DMS153 treated with DMSO at 0.1 percent for 48 hours (cell line): ENCODE results near the gene PIAS1.
"Not testable (repeated sequence)": the region's sequence is repeated elsewhere in the genome, so short reads cannot be mapped to it uniquely, and the experiment has no call there.

ENCODE experiments used
- DNase-seq: peaks from one replicate; lab custom pipeline; 2025; ENCODE audit not compliant: unreplicated experiment; lab: John Stamatoyannopoulos, UW

PIAS1 gene

DNA sequence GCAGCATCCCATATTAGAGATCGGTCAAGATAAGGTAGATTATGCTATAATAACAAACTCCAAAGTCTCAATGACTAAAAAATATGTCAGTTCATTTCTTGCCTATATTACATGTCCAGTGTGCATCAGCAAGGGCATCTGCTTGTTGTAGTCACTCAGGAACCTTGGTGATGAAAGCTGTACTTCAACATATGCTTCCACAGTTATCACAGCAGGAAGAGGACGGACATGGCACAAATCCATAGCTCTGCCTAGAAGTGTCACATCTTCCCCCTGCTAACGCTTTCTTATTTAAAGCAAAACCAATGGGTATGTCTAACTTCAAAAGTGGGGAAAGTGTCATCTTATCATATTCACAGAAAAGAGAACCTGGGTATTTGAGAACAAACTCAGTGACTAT, 20.0 kb upstream of the PIAS1 start:
- no peak for DNase-seq

DNA sequence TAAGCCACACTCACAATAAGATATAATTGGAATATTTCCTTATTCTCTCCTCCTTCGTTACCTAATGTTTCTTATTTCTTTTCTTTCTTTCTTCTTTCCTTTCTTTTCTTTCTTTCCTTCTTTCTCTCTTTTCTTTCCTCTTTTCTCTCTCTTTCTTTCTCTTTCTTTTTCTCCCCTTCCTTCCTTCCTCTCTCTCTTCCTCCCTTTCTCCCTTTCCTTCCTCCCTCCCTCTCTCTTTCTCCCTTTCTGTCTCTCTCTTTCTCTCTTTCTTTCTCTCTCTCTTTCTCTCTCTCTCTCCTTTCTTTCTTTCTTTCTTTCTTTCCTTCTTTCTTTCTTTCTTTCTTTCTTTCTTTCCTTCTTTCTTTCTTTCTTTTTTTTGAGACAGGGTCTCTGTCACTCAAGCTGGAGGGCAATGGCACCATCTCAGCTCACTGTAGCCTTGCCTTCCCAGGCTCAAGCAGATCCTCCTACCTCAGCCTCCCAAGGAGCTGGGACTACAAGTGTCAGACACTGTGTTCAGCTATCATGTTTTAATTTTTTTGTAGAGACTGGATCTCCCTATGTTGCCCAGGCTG, 19.3 kb upstream of the PIAS1 start:
- DNase-seq: no peak

DNA sequence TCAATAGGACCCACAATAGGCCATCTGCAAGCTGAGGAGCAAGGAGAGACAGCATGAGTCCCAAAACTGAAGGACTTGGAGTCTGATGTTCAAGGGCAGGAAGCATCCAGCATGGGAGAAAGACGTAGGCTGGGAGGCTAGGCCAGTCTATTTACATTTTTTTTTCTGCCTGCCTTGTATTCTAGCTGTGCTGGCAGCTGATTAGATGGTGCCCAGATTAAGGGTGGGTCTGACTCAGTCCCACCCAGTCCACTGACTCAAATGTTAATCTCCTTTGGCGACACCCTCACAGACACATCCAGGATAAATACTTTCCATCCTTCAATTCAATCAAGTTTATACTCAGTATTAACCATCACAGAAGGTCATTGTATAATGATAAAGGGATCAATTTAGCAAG, 15.9 kb upstream of the PIAS1 start:
- no peak for DNase-seq

DNA sequence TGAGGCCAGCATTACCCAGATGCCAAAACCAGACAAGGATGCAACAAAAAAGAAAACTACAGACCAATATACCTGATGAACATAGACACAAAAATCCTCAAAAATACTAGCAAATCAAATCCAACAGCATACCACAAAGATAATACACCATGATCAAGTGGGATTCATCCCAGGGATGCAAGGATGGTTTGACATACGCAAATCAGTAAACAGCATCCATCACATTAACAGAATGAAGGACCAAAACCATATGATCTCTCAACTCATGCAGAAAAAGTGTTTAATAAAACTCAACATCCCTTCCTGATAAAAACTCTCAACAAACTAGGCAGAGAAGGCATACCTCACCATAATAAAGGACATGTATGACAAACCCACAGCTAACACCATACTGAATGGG, 14.0 kb upstream of the PIAS1 start:
- DNase-seq: no peak

DNA sequence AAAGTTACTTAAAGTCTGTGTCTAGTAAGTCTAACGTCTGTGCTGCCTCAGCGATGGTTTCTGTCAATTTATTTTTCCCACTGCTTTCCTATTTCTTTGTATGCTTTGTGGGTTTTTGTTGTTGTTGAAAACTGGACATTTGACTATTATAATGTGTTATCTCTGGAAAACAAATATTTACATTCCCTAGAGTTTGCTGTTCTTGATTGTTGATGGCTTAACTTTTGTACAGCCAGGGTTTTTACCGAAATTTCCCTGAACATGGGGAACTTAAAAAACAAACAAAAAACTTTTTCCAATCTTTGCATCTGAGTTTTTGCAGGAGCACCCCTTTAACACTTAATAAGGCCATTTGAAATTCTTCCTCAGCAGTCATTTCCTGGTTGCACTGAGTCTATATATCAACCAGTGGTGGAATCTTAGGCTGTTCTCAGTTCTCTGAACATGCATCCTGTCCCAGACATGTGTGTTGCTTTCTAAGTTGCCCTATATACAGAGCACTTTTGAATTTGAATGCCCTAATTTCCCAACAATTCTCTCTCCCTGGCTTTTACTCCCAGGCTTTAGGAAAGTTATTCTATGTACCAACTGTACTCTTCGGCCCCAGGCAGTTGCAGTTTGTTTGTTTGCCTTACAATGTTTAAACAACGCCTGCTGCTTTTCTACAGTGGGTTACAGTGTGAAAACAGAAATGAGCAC, 11.8 kb upstream of the PIAS1 start:
- no peak for DNase-seq

DNA sequence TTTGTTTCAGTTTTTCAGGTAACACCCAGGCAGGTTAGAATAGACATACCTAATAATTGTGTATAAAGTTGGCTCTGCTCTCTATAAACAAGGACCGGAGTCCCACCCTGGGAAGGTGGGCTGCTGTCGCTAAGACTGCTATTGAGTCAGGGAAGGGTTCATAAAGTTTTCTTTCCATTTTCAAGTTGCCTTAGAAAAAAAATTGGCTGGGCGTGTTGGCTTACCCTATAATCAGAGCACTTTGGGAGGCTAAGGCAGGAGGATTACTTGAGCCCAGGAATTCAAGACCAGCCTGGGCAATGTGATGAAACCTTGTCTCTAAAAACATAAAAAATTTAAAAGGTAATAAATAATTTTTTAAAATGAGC, 11.3 kb upstream of the PIAS1 start:
- no peak for DNase-seq

DNA sequence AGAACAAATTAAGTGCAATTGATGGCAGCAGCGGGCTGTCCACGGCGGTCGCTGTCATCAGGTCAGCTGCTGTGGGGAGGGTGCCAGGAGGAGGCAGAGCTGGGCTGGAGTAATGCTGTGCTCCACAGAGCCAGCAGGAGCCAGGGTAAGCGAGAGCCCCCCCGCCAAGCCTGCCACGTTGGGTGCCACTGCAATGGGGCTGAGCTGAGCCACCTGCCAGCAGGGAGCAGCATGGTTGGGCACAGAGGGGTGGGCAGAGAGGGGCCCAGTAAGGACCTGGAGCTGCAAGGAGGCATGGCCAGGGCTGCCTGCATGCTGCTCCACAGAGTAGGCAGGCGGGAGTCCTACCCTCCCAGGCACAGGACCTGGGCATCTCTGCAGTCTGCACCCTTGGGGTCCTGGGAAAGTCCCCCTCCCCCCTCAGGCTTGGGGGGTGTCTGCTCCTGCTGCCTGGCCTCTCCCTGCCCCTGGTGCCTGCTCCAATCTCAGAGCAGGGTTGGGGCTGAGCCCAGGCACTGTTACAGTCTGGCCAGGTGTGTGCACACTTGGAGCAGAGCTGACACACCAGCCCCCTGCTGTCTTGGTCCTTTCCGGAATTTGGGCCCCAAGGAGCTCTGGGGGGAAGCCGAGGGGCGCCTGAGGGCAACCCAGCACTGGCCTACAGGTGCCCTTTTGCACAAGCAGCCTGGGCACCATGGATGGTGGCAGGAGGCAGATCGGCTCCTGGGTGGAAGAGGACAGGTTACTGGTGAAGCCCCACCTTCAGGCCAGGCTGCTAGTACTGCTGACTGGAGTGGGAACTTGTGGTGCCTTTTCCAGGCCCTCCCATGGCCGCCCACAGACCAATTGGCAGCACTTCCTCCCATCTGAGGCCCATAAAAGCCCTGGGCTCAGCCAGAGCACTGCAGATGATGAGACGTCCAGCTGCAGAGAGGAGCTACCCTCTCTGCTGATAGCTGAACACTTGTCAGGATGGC, 8.5 kb upstream of the PIAS1 start:
- no peak for DNase-seq

DNA sequence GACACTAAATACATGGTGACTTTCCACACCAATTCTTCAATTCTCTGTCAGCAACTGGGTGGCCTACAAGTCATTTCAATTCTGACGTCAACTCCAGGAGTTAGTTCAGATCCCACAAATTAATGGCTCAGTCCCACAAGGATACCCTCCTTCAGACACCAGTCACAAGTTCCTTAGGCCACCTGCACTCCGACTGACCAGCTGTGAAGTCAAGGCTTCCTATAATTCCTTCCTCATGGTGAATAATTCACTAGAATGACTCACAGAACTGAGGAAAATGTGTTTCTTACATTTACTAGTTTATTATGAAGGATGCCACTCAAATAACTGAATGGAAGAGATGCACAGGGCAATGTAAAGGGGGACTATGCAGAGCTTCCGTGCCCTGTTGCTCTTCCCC, 6.3 kb upstream of the PIAS1 start:
- no peak for DNase-seq

DNA sequence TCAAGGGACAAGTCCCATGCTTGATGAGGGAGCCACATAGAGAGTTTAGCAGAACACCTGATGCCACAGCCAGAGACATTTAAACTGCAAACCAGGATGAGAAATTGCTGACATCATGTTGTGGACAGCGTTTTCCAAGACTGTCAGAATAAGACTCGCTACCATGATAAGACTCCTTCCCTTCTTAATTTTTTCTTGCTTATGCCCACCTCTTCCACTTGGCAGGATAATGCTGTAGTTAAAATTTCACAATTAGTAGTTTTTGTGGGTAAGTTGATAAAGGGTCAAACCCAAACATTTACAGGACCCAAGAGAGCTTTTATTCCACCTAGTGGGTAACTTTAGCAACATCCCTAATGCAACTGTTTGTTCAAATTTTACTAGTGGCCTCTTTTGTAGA, 3.0 kb upstream of the PIAS1 start:
- no peak for DNase-seq

DNA sequence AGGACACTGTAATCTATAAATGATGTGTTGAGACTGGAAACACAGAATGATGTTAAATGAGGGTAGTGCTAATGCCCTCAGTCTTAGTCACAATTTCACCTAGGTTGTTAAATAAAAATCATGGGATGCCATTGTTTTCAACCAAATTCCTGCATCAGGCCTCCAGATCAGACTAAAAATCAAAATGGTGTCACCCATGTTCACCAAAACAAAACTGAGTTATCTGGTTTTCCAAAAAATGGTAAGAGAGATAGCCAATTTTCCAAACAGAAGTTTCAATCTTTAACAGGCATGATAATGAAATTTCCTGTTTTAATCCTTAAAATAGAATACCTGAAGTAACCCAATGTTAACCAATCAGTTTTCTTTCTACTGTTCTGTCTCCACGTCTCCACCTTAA, 2.2 kb upstream of the PIAS1 start:
- DNase-seq: no peak

DNA sequence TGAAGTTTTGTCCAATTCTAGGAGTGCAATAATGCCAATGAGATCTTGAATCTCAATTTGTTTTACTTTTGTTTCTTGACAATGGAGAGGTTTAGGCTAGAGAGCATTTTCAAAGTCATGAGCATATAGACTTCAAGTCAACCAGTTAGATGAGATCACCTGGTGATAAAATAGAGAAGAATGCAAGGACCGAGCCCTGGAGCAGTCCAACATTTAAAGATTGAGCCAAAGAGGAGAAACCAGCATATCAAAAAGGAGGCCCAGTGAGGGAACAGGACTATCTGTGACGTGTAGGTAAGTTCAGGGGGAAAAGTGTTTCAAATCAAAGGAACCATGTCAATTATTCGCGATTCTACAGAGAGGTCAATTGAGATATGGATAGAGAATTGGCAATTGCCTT, 1.7 kb upstream of the PIAS1 start:
- DNase-seq: no peak

DNA sequence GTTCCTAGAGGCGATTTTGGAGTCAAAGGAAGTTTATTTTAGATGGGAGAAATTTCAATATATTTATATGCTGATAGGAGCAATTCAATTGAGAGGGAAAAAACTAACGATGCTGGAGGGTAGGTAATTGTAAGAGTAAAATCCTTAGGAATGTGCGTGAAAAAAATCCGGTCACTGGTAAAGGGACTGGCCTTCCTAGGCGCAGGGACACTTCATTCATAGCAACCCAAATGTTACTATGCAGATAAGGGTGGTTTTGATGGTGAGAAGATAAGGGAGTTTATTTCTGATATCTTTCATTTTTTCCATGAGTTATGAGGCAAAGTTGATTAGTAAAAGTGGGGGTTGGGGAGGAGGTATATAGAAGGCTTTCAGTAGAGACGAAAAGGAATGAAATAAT, 1.1 kb upstream of the PIAS1 start:
- no peak for DNase-seq

DNA sequence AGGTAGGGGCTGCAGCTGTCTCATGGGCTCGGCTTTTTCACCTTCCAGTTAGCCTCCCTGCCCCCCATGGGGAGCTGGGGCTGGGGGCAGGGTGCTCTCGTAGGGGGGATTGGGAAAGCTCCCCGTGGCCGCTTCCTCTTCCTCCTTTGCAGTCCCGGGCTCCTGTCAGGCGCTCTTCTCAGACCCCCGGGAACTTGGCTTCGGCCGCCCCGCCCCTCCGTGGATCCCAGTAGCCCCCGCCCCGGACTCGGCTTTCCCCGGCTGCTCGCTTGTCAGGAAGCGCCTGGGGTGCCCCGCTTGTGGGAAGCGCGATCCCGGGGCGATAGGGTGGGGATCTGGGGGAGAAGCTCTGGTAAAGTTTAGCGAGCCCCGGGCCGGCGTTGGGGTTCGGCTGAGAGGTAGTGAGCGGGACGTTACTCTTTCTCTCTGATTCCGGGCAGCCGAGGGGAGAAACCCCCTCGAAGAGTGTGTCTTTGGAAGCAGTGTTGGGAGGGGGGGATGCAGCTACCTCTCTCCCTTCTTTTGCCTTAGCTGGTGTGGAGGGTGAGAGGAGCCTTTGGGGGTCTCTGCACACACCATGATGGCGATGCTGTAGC, 611 bp downstream of the PIAS1 start:
- DNase-seq: peak; percentile 2

DNA sequence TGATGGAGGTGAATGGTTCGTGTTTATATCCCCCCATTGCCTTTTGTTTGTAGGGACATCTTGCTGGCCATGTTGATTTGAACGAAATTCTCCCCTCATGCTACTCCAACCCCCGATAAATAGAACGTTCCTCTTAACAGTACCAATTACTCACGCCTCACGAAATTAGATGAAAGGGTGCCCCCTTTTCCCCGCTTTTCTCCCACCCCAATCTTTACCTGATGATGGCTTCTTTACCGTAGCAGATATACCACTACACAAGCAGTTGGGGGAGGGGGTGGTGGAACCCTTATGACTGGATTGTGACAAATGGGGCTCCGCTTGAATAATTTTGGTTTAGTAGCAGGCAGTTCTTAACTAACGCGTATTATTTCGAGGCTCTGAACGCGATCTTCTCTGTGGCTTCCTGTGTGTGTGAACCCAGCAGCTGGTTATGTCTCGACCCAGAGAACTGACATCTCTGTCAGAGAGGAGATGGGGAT, 1.1 kb downstream of the PIAS1 start:
- no peak for DNase-seq

DNA sequence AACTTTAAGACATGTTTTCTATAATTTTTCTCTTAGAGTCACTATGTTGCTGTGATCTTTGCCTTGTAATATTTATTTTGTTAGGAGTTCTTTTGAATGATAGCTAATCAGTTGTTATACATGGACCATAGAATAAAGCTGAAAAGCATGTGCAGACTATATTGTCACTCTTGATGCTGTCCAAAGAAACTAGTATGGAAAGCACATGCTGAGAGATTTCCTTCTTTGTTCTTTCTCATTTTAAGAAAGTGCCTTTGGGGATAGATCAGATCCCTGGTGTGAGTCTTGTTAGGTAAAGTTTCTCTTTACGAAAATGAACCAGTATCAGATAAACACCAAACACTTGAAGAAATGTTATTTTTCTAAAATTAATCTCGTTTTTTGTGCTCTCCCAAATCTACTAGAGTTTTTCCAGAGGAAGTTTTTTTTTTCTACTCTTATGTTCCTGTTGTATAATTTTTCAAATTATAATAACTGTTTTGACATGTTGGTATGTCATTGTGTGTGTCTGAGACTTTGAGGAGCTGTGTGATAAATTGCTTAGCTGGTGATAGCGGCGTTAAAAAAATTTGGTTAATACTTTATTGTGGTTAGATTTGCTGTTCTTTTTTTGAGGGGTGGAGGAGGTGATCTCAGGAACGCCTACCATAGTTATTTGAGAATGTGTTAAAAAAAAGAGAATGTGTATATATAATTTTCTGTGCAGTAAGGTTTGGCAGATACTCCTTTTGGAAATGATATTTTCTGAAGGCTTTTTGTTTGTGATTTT, 2.2 kb downstream of the PIAS1 start:
- DNase-seq: no peak

DNA sequence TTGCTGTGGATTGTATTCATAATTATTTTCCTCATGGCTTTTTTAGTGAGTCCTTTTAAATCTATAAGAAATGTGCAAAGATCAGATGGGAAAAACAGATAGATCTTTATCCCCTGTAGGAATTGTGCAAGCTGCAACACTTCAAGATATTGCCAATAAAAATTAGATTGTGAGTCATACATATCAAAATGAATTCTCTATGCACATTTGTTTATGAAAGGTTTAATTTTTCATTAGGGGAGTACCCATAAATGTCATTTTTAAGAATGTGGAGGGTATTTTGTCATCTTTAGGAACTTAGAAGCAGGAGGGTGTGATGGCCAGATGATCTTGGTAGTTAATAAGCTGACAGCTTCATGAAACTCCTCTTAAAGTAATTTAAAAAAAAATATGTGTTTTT, 2.9 kb downstream of the PIAS1 start:
- no peak for DNase-seq

DNA sequence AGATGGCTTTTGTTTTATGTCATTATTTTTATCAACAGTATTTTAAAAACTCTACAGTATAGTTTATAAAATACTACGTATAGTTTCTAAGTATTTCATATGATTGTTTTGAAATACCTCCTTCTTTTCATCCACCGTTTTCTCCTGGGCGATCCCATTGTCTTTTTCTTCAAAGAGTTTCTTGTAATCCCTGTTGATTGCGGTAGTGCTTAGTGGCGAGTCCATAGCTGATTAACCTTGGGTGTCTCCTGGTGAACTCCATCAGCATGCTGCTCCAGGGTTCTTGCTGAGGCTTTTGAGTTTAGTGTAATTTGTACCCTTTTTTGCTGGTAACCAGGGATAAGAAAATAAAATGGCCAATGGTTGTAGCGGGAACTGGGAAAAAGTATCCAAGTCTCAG, 3.6 kb downstream of the PIAS1 start:
- no peak for DNase-seq

DNA sequence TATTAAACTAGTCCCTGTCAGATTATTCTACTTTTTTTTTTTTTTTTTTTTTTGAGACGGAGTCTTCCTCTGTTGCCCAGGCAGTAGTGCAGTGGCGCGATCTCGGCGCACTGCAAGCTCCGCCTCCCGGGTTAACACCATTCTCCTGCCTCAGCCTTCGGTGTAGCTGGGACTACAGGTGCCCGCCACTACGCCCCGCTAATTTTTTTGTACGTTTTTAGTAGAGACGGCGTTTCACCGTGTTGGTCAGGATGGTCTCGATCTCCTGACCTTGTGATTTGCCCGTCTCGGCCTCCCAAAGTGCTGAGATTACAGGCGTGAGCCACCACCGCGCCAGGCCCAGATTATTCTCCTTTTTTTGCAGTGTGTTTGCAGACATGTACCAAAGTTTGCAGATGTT, 4.9 kb downstream of the PIAS1 start:
- DNase-seq: not testable (repeated sequence)

DNA sequence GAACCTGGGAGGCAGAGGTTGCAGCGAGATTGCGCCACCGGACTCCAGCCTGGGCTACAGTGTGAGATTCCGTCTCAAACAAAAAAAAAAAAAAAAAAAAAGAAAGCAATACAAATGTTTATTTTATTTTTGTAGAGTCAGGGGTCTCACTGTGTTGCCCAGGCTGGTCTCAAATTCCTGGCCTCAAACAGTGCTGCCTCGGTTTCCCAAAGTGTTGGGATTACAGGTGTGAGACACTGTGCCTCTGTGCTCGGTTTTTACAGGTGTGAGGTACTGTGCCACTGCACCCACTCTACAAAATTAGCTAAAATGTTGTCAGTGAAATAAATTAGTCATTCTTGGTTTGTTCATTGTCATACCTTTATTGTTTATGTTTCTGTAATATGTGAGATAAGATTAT, 5.5 kb downstream of the PIAS1 start:
- no peak for DNase-seq

DNA sequence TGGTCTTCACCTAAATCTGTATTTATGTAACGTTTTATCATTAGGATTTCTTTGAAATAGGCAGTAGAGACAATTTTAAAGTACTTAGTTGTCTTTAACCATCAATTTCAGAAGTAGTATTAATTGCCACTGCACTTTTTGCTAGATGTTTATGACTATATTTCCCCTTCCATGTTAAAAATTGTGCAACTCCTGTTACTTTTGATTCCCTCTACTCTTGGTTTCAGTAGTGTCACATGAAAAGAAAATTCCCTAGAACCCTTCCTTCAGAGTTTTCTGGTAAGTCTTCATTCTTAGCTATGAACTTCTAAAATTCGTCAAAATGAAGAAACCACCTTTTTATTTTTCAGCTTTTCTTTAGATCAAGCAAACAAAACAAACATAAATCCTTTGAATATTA, 7.1 kb downstream of the PIAS1 start:
- DNase-seq: no peak

DNA sequence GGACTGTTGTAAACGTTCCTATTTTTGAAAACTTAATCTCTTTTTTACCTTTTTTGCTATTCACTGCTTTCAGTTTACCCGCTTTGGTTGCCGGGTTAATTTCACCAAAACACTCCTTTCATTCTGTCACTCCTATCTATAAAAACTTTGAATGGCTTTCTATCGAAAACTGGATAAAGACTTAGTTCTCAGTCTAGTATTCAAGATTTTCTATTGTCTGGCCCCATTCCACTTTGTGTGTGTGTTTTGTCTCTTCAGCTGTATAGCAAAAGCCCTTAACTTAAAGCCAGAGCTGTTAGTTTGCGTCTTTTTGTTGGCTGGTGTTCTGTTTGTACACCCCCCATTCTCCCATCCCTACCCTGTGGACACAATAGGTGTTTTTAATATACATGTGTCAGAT, 7.5 kb downstream of the PIAS1 start:
- no peak for DNase-seq
